Left kidney (tissue), 2 donors: ENCODE measurements around the gene MRPS6. TPM values are rescaled to one million over a fixed set of nuclear protein-coding genes. Genes with fewer than 3 reads are reported as not detected.

Experiments used
- DNase-seq: peaks from one replicate; pipeline ENCODE4 v3.0.0-alpha.2; 2013
- polyA plus RNA-seq: library from polyadenylated mRNA; unstranded; fragments of 120-200 nt; gene quantifications from one replicate; pipeline ENCODE4 v1.2.1, GENCODE V29; 2013; ENCODE audit not compliant: insufficient read length

The MRPS6 gene
- polyA plus RNA-seq, 1 donor = 126 TPM

DNA sequence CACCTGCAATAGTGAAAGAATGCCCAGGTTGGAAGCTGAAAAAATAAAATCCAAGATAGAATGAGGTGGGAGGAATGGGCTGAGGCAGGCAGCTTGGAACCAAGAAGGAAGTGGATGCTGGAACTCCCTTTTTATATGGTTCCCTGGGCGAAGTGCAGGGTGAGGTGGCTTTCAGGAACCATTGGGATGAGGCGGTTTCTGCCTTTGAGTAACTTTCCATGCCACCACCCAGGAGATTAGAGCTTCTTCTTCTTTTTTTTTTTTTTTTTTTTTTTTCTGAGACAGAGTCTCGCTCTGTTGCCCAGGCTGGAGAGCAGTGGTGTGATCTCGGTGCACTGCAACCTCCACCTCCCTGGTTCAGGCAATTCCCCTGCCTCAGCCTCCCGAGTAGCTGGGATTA is 17.8 kb upstream of the MRPS6 start:
- DNase-seq = no peak

DNA sequence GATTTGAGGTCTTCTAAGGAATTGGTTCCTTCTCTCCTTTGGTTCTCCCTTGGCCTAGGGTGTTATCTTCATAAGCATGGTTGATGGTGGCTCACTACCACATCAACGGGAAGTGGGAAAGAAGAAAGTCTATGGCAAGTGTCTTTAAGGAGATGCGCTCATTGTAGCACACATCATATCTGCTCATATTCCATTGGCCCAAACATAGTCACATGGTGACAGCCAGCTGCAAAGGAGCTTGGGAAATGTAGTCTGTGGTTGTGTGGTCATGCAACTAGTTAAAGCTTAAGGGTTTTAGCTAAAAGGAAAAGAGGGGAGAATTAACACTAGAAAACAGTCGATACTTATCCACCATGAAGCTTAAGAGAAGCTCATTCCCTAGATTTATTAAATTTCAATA is 11.4 kb upstream of the MRPS6 start:
- no peak for DNase-seq

DNA sequence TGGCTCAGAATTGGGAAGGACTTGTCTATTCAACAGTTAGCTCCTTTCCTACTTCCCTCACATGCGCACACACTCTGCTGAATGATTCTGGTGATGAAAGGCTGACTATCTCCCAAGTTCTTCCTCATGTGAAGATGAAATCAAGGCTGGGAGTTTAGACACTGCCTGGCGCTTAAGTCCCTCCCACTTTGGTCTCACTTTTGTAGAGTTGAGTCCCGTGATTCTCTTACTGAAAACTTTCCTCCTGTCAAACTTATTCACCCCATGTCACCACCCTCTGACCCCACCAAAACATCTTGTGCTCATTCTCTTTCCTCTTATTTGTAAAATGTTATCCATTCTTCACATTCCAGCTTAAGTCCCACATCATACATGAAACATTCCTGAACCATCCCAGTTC is 8.4 kb upstream of the MRPS6 start:
- DNase-seq = no peak

DNA sequence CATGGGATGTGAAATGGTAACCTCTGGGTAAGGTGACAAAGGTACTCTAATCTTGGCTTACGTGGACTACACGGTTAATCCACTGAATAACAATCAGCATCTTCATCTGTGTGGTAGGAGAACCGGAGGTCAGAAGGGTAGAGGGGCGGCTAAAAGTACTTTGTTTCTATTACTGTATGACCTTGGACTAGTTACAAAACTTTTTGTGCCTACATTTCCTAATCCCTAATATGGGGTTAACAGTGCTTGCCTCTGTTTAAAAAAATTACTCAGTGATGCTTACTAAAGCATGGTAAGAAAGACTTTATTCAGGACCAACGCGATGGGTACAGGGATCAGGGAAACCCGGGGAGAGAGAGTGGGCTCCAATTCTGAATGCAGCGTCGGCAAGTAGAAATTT is 1.7 kb upstream of the MRPS6 start:
- DNase-seq = no peak

DNA sequence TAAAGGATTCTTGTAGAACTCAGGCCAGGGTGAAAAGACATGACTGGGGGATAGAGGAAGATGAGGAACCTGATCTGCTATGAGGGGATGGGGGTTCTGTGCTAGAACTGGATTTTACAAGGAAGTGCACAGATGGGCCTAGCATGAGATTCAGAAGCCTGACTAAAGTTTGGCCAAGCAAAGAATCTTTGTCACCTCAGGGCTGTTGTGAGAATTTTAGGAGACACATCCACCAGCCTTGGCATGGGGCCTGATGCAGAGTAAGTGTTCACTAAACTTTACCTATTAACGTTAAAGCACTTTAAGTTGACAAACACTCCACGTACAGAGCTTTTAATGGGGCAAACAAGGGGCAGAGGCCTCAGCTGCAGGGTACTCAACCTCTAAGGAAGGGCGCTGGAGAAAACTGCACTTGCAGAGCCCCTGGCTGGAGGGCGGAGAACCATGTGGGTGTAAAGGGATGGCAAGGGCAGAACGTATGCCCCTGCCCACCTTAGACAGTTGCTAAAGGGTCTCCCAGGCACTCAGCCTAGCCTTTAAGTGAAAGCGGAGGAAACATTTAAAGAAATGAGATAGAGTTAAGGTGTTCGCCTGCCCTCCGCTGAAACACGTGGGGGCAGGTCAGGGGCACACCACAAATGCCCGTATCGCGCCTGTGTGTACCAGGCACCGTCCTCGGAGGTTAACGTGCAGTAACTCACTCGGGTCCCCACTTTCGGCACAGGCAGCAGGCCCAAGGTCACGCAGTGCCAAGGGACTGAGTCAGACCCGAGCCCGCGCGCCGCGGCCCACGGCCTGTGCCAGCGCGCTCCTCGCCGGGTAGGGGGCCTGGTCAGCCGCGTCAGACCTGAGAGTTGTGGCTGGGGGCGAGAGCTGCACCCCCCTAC is 990 bp upstream of the MRPS6 start:
- DNase-seq = no peak

DNA sequence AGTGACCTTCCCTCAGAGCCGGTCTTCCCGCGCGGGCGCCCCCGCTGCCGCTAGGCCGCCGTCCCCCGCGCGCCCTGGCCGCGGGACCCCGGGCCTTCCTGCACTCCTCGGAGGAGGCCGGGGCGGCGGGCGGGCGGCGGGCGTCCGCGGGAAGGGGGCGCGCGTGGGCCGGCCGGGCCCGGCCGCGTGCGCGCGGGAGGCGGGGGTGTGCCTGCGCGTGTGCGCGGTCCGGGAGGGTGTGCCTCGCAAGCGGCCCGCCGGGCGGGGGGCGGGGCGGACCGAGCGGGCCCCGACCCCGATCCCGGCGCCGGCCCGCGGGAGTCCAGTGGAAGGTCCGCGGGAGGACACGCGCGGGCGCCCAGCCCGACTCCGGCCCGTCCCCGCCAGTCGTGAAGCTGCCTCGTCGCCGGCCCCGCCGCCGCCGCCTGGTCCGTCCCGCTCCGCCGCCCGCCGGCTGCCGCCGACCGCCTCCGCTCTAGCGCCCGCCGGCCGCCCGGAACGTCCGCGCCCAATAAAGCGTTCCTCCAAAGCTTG is 438 bp downstream of the MRPS6 start:
- DNase-seq = no peak

DNA sequence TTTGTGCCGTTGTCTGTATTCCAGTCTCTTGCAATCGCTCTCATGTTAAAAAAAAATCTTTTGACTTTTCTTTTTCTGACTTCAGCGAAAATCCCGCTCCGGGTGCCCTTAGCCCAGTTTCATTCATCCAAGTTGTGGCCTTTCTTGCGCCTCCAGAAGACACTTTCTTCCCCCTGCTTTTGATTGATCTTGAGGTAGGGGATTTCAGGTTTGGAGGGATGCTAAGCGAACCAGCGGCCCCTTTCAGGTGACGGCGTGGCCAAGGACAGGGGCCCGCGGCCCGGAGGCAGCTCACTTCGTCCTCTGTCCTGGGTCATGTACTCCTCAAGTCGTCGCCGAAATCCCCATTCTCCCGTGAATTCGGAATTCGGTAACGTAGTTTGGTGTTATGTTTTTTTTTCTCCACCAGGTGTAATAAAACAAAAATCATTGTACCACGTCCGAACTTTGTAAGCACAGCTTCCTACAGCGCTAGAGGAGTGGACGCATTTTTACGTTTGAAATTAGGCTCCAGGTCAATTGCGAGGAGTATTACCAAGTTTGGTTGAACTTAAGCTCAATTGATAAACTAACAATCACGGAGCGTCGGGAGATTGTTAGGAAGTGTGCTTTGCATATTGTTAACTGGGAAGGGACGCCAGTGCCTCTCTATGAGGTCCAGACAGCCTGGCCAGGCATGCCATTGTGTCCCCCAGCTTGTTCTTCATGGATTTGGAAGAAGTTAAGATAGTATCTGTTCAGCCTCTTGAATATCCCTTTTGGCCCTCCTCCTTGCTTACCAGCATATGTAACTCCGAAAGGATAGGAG is 1.1 kb downstream of the MRPS6 start:
- no peak for DNase-seq

DNA sequence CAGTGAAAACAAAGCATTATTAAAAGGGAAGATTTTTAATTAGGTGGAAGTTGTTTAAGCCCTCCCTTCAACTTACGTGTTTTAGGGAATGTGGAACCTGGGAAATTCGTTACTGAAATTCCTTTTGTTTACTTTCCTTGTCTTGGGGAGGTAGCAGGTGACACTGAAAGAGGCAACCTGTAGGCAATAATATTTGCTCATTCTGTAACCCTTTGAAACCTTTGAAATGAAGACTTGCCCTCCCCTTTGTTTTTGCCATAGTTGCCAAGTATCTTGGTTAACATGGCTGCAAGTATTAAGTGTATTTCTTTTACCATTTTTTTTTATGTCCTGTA is 1.7 kb downstream of the MRPS6 start:
- DNase-seq = no peak

DNA sequence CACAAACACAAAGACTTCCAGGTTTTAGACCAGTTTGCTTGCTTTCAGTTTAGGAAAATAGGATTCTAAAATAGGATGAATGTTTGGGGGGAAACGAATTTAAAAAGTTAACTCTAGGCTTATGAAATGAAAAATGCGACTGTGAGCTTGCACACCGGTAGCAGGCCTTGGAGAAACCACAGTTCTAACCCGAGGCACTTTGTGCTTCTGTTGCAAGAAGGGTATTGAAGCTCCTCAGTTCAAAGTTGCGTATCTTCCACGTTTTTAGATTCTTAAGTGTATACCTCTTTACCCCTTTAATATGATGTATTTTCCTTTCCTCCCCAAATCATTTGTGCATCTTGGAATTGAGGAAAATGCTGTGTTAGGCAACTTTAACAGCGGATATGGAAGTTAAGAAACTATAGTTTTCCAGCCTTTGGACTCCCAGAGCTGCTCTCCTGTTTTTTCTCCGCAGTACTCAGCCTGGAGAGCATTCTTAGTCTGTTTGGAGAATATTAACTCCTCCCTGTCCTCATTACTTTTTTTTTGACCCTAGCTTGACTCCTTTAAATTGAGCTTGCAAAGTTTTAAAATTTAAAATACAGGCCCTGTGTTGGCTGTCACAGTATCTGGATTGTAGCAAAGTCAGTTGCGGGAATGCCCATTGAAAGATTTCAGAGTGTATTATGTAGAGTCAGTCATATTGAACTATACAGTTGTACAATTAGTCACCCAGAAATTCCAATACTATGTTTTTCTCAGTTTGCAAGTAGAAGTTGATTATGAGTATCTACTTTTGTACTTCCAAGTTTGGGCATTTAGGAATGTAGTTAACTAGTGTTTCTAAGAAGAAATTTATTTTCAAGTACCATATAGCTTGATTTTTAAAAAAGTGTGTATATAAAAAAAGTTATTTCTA is 2.6 kb downstream of the MRPS6 start:
- no peak for DNase-seq

DNA sequence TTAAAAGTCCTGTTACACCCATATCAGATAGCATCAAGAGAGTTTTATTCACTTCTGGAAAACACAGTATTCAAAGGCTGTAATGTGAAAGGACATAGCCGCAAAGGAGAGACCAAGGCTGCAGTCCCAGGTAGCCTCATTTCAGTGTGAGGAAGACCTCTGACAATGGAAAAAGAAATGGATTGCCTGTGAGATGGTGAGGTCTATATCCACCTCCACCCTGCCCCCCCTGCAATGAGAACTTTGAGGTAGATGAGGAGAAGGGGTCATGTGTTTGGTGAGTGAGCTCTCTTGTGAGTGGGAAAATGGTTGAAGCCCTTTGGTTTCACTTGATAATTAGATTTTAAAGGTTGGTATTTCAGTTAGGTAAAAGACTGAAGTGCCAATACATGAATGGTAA is 3.5 kb downstream of the MRPS6 start:
- no peak for DNase-seq

DNA sequence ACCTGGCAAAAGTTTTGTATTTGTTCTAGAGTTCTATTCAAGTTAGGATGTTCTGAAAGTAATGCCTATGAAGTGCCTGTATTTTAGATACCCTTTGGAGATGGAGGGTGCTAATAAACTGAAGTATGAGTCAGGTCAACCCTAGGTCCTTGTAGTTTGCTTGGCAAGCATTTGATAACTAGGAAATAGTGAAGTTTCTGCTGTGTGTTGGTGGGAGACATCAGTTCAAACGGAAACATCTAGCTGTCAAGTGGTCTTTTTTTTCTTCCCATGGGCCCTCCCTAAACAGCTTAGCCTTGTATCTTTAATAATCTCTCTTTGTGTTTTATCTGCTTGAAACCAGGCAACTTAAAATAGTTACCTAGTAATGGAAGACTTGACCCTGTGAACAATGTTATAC is 4.5 kb downstream of the MRPS6 start:
- DNase-seq = no peak

DNA sequence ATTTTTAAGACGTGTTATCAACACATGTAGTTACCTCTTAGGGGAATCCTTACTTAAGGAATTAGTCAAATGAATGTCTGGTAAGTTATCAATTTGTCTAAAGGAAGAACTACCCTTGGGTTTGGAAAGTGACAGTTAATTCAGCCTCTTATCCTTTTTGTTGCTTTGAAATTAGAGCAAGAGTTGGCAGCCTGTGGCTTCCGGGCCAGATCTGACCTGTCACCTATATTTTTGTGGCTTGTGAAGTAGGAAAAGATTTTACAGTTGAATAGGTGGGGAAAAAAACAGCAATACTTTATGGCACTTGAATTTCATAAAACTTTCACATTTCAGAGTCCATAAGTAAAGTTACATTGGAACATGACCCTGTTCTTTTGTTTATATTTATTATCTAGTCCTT is 5.5 kb downstream of the MRPS6 start:
- DNase-seq = no peak

DNA sequence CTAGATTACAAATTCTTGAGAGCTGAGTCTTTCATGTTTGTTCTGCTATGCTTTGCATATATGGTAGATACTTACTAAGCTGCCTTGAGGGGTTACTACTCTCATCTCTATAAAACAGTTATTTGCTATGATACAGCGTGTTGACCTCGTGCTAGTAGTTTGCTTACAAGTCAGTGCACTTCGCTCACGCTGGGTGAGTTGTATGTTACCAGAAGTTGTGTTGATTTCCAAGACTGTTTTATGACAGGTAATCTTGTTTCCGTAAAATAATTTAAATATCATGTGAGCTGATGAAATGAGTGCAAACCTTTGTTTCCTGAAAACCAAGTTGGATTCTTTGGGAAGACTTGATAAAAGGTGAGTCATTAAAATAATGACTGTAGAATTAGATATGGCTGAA is 7.3 kb downstream of the MRPS6 start:
- no peak for DNase-seq

DNA sequence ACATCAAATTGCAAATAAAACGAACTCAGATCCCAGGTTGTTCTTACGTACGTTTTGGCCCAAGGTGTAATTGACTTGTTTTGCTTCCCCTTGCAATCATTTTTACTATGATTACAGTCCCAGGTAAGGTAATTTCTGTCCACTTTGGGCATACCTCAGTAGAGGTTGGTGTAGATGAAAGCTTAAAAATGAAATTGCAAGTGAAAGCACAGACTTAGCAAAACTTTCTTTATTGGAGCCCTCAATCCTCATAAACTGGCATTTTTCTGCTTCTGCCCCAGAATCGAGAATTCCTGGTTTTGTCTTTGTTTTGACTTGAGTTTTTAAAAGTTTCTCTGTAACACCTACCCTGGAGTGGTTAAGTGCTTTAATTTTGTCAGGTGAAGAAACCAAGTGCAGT is 9.4 kb downstream of the MRPS6 start:
- DNase-seq = no peak

DNA sequence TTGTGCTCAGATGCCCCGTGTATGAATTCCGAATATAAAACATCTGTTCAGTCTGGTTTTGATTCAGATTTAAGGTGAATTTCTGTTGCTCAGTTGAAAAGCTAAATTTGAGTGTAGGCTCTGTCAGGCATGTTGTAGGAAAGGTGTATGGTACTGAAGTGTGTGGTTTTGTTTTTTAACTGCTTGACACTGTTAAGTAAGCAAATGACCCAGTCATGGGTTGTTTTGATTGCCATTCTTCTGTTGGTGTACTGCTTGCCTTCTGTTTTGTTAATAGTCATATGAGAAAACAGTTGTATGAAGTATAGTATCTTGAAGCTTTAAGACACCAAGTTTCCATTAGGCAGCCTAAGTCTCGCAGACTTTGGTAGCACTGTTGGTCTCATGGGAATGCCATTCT is 10.0 kb downstream of the MRPS6 start:
- DNase-seq = no peak

DNA sequence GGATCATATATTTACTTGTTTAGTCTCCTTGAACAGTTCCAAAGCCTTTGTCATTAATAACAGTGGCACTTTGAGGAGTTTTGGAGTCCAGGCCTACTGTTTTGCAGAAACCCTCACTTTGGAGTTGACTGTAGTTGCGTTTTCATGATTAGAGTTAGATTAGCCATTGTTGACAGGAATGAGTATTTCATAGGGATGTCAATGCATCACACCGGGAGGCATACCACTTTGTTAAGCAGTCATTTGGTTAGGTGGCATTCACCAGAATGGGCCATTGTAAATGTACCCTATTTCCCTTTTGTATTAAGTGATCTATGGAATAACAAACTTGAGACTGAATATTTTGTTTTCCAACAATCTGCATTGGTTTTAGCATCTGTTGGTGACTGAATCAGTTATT is 11.8 kb downstream of the MRPS6 start:
- DNase-seq = no peak

DNA sequence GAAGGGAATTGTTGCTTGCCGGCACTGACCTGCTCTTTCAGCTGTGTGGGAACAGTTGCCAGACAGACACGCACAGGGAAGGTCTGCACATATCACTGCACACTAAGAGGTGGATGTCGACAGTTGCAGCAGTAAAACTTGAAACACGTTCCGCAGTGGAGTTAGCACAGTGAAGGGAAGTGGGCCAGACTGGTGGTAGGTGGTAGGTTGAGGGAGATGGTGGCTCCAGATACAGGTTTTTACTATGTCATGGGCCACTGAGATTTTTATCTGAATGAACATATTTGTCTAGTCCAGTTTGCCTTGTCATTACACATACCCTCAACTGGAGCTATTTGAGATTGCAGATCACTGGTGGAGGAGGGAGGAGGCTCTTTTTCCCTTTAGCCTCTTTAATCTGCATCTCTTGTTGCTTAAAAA is 13.5 kb downstream of the MRPS6 start:
- DNase-seq = no peak

DNA sequence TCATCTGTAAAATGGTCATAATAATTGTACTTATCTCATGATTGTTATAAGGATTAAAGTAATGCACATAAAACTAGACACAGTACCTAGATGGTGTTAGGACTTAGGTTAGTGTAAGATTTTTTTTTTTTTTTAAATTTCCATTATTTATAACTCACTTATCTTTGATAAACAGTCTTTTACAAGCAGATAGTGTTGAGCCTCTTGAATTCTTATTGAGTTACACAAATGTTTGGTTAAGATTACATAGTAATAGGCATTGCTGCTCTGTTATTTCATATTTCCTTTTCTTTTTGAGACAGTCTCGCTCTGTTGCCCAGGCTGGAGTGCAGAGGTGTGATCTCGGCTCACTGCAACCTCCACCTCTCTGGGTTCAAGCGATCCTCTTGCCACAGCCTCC is 15.4 kb downstream of the MRPS6 start:
- no peak for DNase-seq

DNA sequence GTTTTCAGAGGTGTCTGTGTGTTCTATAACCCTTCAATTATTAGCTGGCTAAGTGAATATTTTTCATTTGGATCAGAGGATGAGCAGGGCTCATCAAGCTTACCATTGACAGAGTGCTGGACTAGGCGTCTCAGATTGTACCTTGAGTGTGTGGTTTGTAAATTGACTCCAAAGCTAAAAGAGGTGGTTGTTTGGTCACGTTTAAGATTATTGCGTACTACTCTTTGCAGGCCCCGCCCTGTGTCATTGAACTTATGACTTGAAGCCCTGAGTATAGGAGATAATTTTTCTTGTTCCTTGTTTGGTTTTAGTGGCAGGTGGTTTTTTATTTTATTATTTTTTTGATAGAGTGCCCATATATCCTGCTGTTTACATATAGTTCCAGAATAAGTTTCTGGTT is 17.7 kb downstream of the MRPS6 start:
- no peak for DNase-seq

DNA sequence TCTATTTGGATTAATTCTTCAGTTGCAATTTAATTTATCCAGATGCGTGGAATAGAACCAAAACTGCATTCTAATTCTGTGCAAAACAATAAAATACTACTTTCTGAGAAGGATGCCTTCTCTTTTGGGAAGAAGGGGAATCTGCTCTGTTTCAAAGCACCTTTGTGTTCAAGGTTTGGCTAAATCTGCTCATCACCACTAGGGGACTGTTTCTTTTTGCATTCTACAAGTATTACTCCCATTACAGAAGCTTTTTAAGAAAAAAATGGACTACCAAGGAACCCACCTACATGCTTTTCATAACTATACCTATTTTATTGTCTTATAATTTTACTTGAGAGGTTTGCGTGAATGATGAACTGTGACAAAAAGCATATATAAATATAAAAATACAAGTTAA is 18.2 kb downstream of the MRPS6 start:
- no peak for DNase-seq

DNA sequence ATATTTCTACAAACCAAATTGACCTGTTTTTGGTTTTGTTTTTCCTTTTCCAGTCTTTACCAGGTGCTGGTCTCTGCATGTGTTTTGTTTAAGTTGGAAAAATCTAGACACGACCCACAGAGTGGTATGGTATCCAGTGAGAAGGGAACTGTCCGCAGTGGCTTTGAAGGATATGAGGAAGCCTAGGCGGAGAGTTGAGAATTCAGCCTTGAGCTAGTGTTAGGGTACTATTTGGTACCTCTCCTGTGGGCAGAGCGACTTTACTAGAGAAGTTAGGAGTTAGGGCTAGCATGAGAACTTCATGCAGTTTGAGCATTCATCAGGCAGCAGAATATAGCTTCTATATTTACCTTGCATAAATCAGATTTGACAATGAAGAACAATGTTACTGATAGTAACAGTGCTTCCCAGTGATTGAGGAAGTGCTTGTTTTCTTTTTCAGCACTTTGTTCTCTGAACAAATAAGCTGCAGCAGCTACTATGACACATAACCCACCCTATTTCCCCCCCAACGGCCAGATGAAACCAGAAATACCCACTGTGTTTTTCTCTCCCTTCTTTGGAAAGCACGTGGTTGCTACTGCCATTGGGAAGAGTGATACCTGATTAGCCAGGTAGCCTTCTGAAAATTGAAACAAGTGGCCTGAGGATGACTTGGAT is 19.0 kb downstream of the MRPS6 start:
- DNase-seq = no peak

DNA sequence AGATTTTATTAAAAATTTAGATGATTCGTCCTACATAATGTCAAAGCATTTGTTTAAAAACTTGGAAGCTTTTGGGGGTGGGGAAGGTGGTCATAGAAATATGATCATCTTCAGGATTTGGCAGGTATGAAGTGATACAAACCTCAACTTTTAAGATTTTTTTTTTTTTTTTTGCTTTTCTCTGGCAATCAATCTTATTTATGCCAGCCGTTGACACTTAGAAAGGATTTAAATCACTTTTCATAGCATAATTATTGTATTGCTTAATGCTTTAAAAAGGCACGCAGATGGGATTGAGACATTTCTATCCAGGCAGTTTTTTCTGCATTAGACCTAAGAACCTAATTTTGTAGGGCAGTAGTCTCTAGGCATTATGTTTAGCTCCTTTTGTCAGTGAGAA is 19.7 kb downstream of the MRPS6 start:
- no peak for DNase-seq
